IMR-90 (cell line): ENCODE measurements around the gene KRTAP10-11. TPM values are rescaled to one million over a fixed set of nuclear protein-coding genes. Genes with fewer than 3 reads are reported as not detected.

Experiments
- ATAC-seq: fragments of 200-7000 bp; cut with Tn5 transposase; 2 replicates; pipeline ENCODE4 v1.9.1; 2020; ENCODE audit warnings: low read depth, mild to moderate bottlenecking, moderate library complexity
- BruUV-seq: library from RNA; stranded (reverse); fragments of 400-500 nt; replicated peaks from 2 replicates; lab custom pipeline; 2021; lab: Mats Ljungman, UMichigan
- CTCF ChIA-PET: fragments of 300-600 bp; formaldehyde crosslinking; extraction: SDS; loops from one replicate; lab custom pipeline; 2021; ENCODE audit warnings: antibody characterized with exemption; lab: Yijun Ruan, JAX
- POLR2A ChIA-PET: fragments of 300-600 bp; sonication (Branson Sonifier 250); formaldehyde crosslinking; loops from one replicate; lab custom pipeline; 2022; ENCODE audit warnings: antibody characterized with exemption; ENCODE audit not compliant: unreplicated experiment; lab: Charles Lee
- DNase-seq: peaks from one replicate; pipeline ENCODE4 v3.0.0; 2013
- H2AFZ ChIP-seq: replicated peaks from 2 replicates; pipeline ENCODE3; 2013; ENCODE audit warnings: low read length, mild to moderate bottlenecking; ENCODE audit not compliant: poor library complexity
- H2AK5ac ChIP-seq: 2 replicates; pipeline ENCODE4 v1.6.1; 2013; ENCODE audit warnings: low read depth, low read length, inconsistent platforms
- H2AK9ac ChIP-seq: replicated peaks from 2 replicates; pipeline ENCODE3; 2013; ENCODE audit warnings: mild to moderate bottlenecking, low read depth, low read length, moderate library complexity; ENCODE audit not compliant: poor library complexity
- H2BK120ac ChIP-seq: 2 replicates; pipeline ENCODE4 v1.6.1; 2013; ENCODE audit warnings: low read depth, low read length, inconsistent platforms
- H2BK15ac ChIP-seq: 3 replicates; pipeline ENCODE4 v1.6.1; 2013; ENCODE audit warnings: low read depth, low read length, inconsistent platforms
- H2BK20ac ChIP-seq: 2 replicates; pipeline ENCODE4 v1.6.1; 2013; ENCODE audit warnings: low read depth, mild to moderate bottlenecking, inconsistent platforms, low read length, moderate library complexity
- H2BK5ac ChIP-seq: 2 replicates; pipeline ENCODE4 v1.6.1; 2013; ENCODE audit warnings: mild to moderate bottlenecking, low read depth, low read length, inconsistent platforms; ENCODE audit not compliant: poor library complexity, severe bottlenecking
- H3K14ac ChIP-seq: replicated peaks from 2 replicates; pipeline ENCODE4 v1.6.1; 2013; ENCODE audit warnings: low read depth, low read length, inconsistent platforms
- H3K18ac ChIP-seq: 2 replicates; pipeline ENCODE4 v1.6.1; 2013; ENCODE audit warnings: low read depth, low read length, control low read depth
- H3K23ac ChIP-seq: 2 replicates; pipeline ENCODE4 v1.6.1; 2013; ENCODE audit warnings: low read depth, low read length, inconsistent platforms
- H3K27ac ChIP-seq: 2 replicates; pipeline ENCODE4 v1.5.1; 2013; ENCODE audit warnings: mild to moderate bottlenecking, control low read depth, low read length; ENCODE audit not compliant: insufficient read depth
- H3K27me3 ChIP-seq: 2 replicates; pipeline ENCODE4 v1.6.1; 2013; ENCODE audit warnings: low read length; ENCODE audit not compliant: control insufficient read depth, insufficient read depth
- H3K36me3 ChIP-seq: 2 replicates; pipeline ENCODE4 v1.6.1; 2013; ENCODE audit warnings: low read length, mixed read lengths; ENCODE audit not compliant: control insufficient read depth, insufficient read depth
- H3K4ac ChIP-seq: 2 replicates; pipeline ENCODE4 v1.6.1; 2013; ENCODE audit warnings: low read depth, low read length, inconsistent platforms
- H3K4me1 ChIP-seq: 2 replicates; pipeline ENCODE4 v1.6.1; 2013; ENCODE audit warnings: low read length, mixed read lengths; ENCODE audit not compliant: control insufficient read depth, insufficient read depth
- H3K4me2 ChIP-seq: 2 replicates; pipeline ENCODE4 v1.6.1; 2013; ENCODE audit warnings: low read depth, mild to moderate bottlenecking, control low read depth, low read length, moderate library complexity
- H3K4me3 ChIP-seq: 2 replicates; pipeline ENCODE4 v1.5.1; 2013; ENCODE audit warnings: low read depth, mild to moderate bottlenecking, control low read depth, low read length, moderate library complexity; ENCODE audit not compliant: insufficient read depth
- H3K56ac ChIP-seq: 2 replicates; pipeline ENCODE4 v1.6.1; 2013; ENCODE audit warnings: low read length, inconsistent platforms; ENCODE audit not compliant: insufficient read depth; ENCODE audit errors: extremely low read depth
- H3K79me1 ChIP-seq, 2 experiments: 2 replicates each; pipeline ENCODE4 v1.6.1; 2013; ENCODE audit warnings: low read length in 2 of 2, inconsistent platforms in 1 of 2, low read depth in 1 of 2
- H3K9ac ChIP-seq: 2 replicates; pipeline ENCODE4 v1.6.1; 2013; ENCODE audit warnings: low read depth, low read length, control low read depth
- H3K9me1 ChIP-seq: 2 replicates; pipeline ENCODE4 v1.6.1; 2013; ENCODE audit warnings: low read length, inconsistent platforms; ENCODE audit not compliant: insufficient read depth
- H3K9me3 ChIP-seq: 2 replicates; pipeline ENCODE4 v1.6.1; 2013; ENCODE audit warnings: low read length; ENCODE audit not compliant: control insufficient read depth, insufficient read depth
- H4K20me1 ChIP-seq: 2 replicates; pipeline ENCODE4 v1.6.1; 2013; ENCODE audit warnings: low read length, inconsistent platforms; ENCODE audit not compliant: insufficient read depth
- H4K5ac ChIP-seq: 2 replicates; pipeline ENCODE4 v1.6.1; 2013; ENCODE audit warnings: mild to moderate bottlenecking, low read depth, low read length, control low read depth
- H4K8ac ChIP-seq, 2 experiments: 2 replicates each; pipeline ENCODE4 v1.6.1; 2013; ENCODE audit warnings: low read depth in 2 of 2, low read length in 2 of 2, control low read depth in 1 of 2, inconsistent platforms in 1 of 2
- H4K91ac ChIP-seq: 2 replicates; pipeline ENCODE4 v1.6.1; 2013; ENCODE audit warnings: low read depth, low read length, inconsistent platforms; ENCODE audit not compliant: insufficient read depth
- BHLHE40 ChIP-seq: fragments of 150-350 bp; IDR thresholded peaks from 2 replicates; pipeline ENCODE4 v1.6.1; 2016; ENCODE audit warnings: mild to moderate bottlenecking, low read depth, low read length
- CEBPB ChIP-seq: IDR thresholded peaks from 2 replicates; pipeline ENCODE4 v1.6.1; 2012; ENCODE audit warnings: low read depth, low read length, improper control_type of control experiment
- FOS ChIP-seq: fragments of 150-350 bp; IDR thresholded peaks from 2 replicates; pipeline ENCODE4 v1.6.1; 2016; ENCODE audit warnings: low read depth, low read length
- MAFK ChIP-seq: IDR thresholded peaks from 2 replicates; pipeline ENCODE4 v1.6.1; 2012; ENCODE audit warnings: low read depth, low read length, improper control_type of control experiment
- MXI1 ChIP-seq: IDR thresholded peaks from 2 replicates; pipeline ENCODE4 v1.6.1; 2012; ENCODE audit warnings: low read depth, mild to moderate bottlenecking, low read length, moderate library complexity, borderline replicate concordance
- NFE2L2 ChIP-seq: fragments of 150-350 bp; IDR thresholded peaks from 2 replicates; pipeline ENCODE4 v1.6.1; 2016; ENCODE audit warnings: low read depth, mild to moderate bottlenecking, low read length
- POLR2A ChIP-seq: IDR thresholded peaks from 2 replicates; pipeline ENCODE4 v1.6.1; 2012; ENCODE audit warnings: mild to moderate bottlenecking, low read depth, low read length
- RAD21 ChIP-seq: IDR thresholded peaks from 2 replicates; pipeline ENCODE4 v1.6.1; 2012; ENCODE audit warnings: low read length, improper control_type of control experiment
- RCOR1 ChIP-seq: IDR thresholded peaks from 2 replicates; pipeline ENCODE4 v1.6.1; 2012; ENCODE audit warnings: mild to moderate bottlenecking, low read length, improper control_type of control experiment; ENCODE audit not compliant: insufficient replicate concordance
- RFX5 ChIP-seq: IDR thresholded peaks from 2 replicates; pipeline ENCODE4 v1.8.0; 2012; ENCODE audit warnings: low read depth, mild to moderate bottlenecking, low read length, moderate library complexity
- SMC3 ChIP-seq: fragments of 150-350 bp; IDR thresholded peaks from 2 replicates; pipeline ENCODE4 v1.6.1; 2016; ENCODE audit warnings: low read depth, mild to moderate bottlenecking, antibody characterized with exemption, low read length, moderate library complexity
- WGBS, 2 experiments: methylation state at CpG; one replicate each; pipeline versions ENCODE4 v1.1.5 to v1.1.7; 2013; ENCODE audit warnings: missing lambda C conversion rate in 2 of 2; ENCODE audit not compliant: insufficient read length in 1 of 2; ENCODE audit errors: extremely low coverage in 2 of 2; 5-methylcytosine and 5-hydroxymethylcytosine counted together
- dilution Hi-C: fragments of 300-500 bp; cut with HindIII; formaldehyde crosslinking; loops from one replicate; pipeline ENCODE4 v1.14.3; 2018; ENCODE audit warnings: low sequenced_read_pairs; ENCODE audit not compliant: unreplicated experiment
- in situ Hi-C: fragments of 300-500 bp; cut with MboI; formaldehyde crosslinking; loops from 3 replicates; pipeline ENCODE4 v1.14.3; 2019; ENCODE audit warnings: low sequenced_read_pairs, inconsistent platforms, mixed read lengths
- intact Hi-C: fragments of 100-400 bp; cut with micrococcal nuclease; formaldehyde crosslinking; loops from 2 replicates; pipeline ENCODE4 v1.10.0; 2022
- polyA plus RNA-seq, 3 experiments: library from polyadenylated mRNA; depleted of rRNA; stranded (reverse); fragments of >200 nt; gene quantifications; 2 replicates each; pipeline ENCODE4 v1.2.3, GENCODE V29; 2012; ENCODE audit warnings: low replicate concordance in 1 of 3
- total RNA-seq: library from RNA; depleted of rRNA; stranded (reverse); fragments of >200 nt; gene quantifications from 2 replicates; pipeline ENCODE4 v1.2.3, GENCODE V29; 2012
- TF ChIP-seq, protein P1 (sequence below): fragments of 150-350 bp; IDR thresholded peaks from 2 replicates; pipeline ENCODE4 v1.6.1; 2017; ENCODE audit warnings: mild to moderate bottlenecking, antibody characterized with exemption, low read length, low read depth
- TF ChIP-seq, protein P2 (sequence below): fragments of 150-350 bp; IDR thresholded peaks from 2 replicates; pipeline ENCODE4 v1.6.1; 2016; ENCODE audit warnings: low read depth, mild to moderate bottlenecking, low read length, moderate library complexity, borderline replicate concordance
- TF ChIP-seq, protein P3 (sequence below): conservative IDR thresholded peaks from 2 replicates; pipeline ENCODE4 v1.5.1; 2012; ENCODE audit warnings: mild to moderate bottlenecking, low read depth, low read length, improper control_type of control experiment

KRTAP10-11 gene
- total and polyA plus RNA-seq, 2 of the 4 experiments (the other 2 are of a cell fraction) = not detected

DNA sequence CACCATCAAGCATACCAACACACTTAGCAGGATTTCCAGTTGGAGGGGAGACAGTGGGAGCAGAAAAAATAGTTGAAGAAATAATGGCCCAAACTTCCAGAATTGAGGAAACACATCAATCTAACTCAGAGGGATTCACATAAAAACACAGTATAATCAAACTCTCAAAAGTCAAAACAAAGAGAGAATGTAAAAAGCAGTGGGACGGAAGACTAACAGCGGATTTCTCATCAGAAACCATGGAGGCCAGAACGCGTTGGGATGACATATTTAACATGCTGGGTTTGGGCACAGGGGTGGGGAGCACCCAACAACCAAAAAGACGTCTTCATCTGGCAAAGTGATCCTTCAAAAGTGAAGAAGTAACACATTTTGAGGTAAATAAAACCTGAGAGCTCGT, 26.3 kb upstream of the KRTAP10-11 start:
- H3K23ac ChIP-seq = no peak overlapping the region
- dilution Hi-C loops (no loop called here), in situ Hi-C loops (no loop called here), intact Hi-C loops (no loop called here)
- no peaks in the 10 kb centered on the region for H3K4me1 ChIP-seq
- H4K91ac ChIP-seq = no peak overlapping the region
- no peaks in the 10 kb centered on the region for H3K79me1 ChIP-seq
- no peak overlapping the region for H3K9ac ChIP-seq
- H3K27ac ChIP-seq = no peak overlapping the region
- ChIA-PET CTCF (no interaction called here), POLR2A (no interaction called here)
- H3K56ac ChIP-seq = no peak overlapping the region
- no peaks in the 10 kb centered on the region for H3K36me3 ChIP-seq
- no peak overlapping the region for H2BK120ac ChIP-seq
- H2BK5ac ChIP-seq = no peak overlapping the region
- H4K8ac ChIP-seq = no peak overlapping the region
- H3K4ac ChIP-seq = no peak overlapping the region
- no peak overlapping the region for H3K4me3 ChIP-seq
- peaks cover 3% of the 10 kb centered on the region; the same call in 1 of the 2 replicates for H3K27me3 ChIP-seq
- H2BK15ac ChIP-seq = no peak overlapping the region
- H2AK5ac ChIP-seq = no peak overlapping the region
- no peak overlapping the region for H4K5ac ChIP-seq
- no peaks in the 10 kb centered on the region for H4K20me1 ChIP-seq
- no peak overlapping the region for H3K14ac ChIP-seq
- WGBS, 2 experiments = 33% methylated on average over 1 of the region's 6 CpGs; no CpG with 5 or more reads in 1 of the 2 experiments
- no TSS peak for BruUV-seq
- no peak for TF ChIP-seq RCOR1
- TF ChIP-seq, protein P1, sequence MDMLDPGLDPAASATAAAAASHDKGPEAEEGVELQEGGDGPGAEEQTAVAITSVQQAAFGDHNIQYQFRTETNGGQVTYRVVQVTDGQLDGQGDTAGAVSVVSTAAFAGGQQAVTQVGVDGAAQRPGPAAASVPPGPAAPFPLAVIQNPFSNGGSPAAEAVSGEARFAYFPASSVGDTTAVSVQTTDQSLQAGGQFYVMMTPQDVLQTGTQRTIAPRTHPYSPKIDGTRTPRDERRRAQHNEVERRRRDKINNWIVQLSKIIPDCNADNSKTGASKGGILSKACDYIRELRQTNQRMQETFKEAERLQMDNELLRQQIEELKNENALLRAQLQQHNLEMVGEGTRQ = no peak
- TF ChIP-seq CEBPB = no peak
- TF ChIP-seq, protein P2, sequence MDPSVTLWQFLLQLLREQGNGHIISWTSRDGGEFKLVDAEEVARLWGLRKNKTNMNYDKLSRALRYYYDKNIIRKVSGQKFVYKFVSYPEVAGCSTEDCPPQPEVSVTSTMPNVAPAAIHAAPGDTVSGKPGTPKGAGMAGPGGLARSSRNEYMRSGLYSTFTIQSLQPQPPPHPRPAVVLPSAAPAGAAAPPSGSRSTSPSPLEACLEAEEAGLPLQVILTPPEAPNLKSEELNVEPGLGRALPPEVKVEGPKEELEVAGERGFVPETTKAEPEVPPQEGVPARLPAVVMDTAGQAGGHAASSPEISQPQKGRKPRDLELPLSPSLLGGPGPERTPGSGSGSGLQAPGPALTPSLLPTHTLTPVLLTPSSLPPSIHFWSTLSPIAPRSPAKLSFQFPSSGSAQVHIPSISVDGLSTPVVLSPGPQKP = no peak
- TF ChIP-seq RAD21 = no peak
- TF ChIP-seq BHLHE40 = no peak
- no peak for TF ChIP-seq RFX5
- TF ChIP-seq, protein P3, sequence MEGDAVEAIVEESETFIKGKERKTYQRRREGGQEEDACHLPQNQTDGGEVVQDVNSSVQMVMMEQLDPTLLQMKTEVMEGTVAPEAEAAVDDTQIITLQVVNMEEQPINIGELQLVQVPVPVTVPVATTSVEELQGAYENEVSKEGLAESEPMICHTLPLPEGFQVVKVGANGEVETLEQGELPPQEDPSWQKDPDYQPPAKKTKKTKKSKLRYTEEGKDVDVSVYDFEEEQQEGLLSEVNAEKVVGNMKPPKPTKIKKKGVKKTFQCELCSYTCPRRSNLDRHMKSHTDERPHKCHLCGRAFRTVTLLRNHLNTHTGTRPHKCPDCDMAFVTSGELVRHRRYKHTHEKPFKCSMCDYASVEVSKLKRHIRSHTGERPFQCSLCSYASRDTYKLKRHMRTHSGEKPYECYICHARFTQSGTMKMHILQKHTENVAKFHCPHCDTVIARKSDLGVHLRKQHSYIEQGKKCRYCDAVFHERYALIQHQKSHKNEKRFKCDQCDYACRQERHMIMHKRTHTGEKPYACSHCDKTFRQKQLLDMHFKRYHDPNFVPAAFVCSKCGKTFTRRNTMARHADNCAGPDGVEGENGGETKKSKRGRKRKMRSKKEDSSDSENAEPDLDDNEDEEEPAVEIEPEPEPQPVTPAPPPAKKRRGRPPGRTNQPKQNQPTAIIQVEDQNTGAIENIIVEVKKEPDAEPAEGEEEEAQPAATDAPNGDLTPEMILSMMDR = no peak
- TF ChIP-seq FOS = no peak
- TF ChIP-seq SMC3 = no peak
- no peak for TF ChIP-seq POLR2A
- TF ChIP-seq MAFK = no peak
- TF ChIP-seq MXI1 = no peak
- no peak for TF ChIP-seq NFE2L2
- no peak overlapping the region for H3K4me2 ChIP-seq
- H2BK20ac ChIP-seq = no peak overlapping the region
- no peak overlapping the region for H3K18ac ChIP-seq
- H3K9me1 ChIP-seq = no peaks in the 10 kb centered on the region
- peaks cover 1% of the 10 kb centered on the region; the same call in 1 of the 2 replicates for H3K9me3 ChIP-seq
- no peak for DNase-seq
- H2AK9ac ChIP-seq = no peak overlapping the region
- no peak for ATAC-seq
- H2AFZ ChIP-seq = no peak overlapping the region
